Endothelial cell of umbilical vein (primary cell): ENCODE results near the gene MS4A4A. TPM values are rescaled to one million over a fixed set of nuclear protein-coding genes. Genes with fewer than 3 reads are reported as not detected.
A peak's percentile ranks its signal among the peaks of the same experiment; 100 is the strongest.

Experiments used
- BruUV-seq: library from RNA; stranded (reverse); fragments of 400-500 nt; replicated peaks from 2 replicates; lab custom pipeline; 2021; lab: Mats Ljungman, UMichigan
- CTCF ChIA-PET: fragments of 300-600, 350-600 bp; sonication (Branson Sonifier 250); formaldehyde crosslinking; loops from one replicate; lab custom pipeline; 2021; ENCODE audit warnings: antibody characterized with exemption, inconsistent platforms; lab: Charles Lee
- POLR2A ChIA-PET: fragments of 300-600, 350-600 bp; sonication (Branson Sonifier 250); formaldehyde crosslinking; loops from one replicate; lab custom pipeline; 2021; ENCODE audit warnings: antibody characterized with exemption, inconsistent platforms; lab: Charles Lee
- DNase-seq: peaks from one replicate; pipeline ENCODE4 v3.0.0-alpha.2; 2011; ENCODE audit warnings: low read depth, low spot score
- FAIRE-seq: peaks from 2 replicates; lab custom pipeline; 2011; peaks lifted over from hg19 to GRCh38; lab: Jason Lieb, UNC
- H2AFZ ChIP-seq: 2 replicates; pipeline ENCODE4 v1.6.0; 2012; ENCODE audit warnings: low read depth, low read length, control low read depth, inconsistent platforms
- H3K27ac ChIP-seq: 2 replicates; pipeline ENCODE4 v1.5.1; 2011; ENCODE audit warnings: low read depth, mild to moderate bottlenecking, control low read depth, low read length, moderate library complexity; ENCODE audit not compliant: insufficient read depth
- H3K27me3 ChIP-seq, 2 experiments: 2 replicates each; pipeline versions ENCODE4 v1.6.0 to v1.6.1; 2011; ENCODE audit warnings: low read length in 2 of 2, mixed read lengths in 1 of 2; ENCODE audit not compliant: control insufficient read depth in 2 of 2, insufficient read depth in 2 of 2
- H3K36me3 ChIP-seq, 2 experiments: 2 replicates in 1 of 2; 3 replicates in 1 of 2; pipeline ENCODE4 v1.5.1; 2011; ENCODE audit warnings: low read length in 2 of 2, mild to moderate bottlenecking in 1 of 2, moderate library complexity in 1 of 2; ENCODE audit not compliant: control insufficient read depth in 2 of 2, insufficient read depth in 2 of 2; ENCODE audit errors: extremely low read depth in 1 of 2
- H3K4me1 ChIP-seq: 3 replicates; pipeline ENCODE4 v1.5.1; 2011; ENCODE audit warnings: mild to moderate bottlenecking, low read length; ENCODE audit not compliant: control insufficient read depth, insufficient read depth; ENCODE audit errors: extremely low read depth
- H3K4me2 ChIP-seq: 2 replicates; pipeline ENCODE4 v1.6.1; 2011; ENCODE audit warnings: low read length, control low read depth, mixed read lengths; ENCODE audit not compliant: insufficient read depth
- H3K4me3 ChIP-seq, 3 experiments: fragments of 200-600 bp in 1 of 3; sonication (generic), shearing (Covaris generic) in 1 of 3; replicated peaks in 1 of 3; 2 replicates each; pipeline ENCODE4 v1.5.1; 2011 to 2016; ENCODE audit warnings: control low read depth in 3 of 3, low read length in 3 of 3, mild to moderate bottlenecking in 2 of 3, inconsistent platforms in 1 of 3, low read depth in 1 of 3, moderate library complexity in 1 of 3; ENCODE audit not compliant: insufficient read depth in 1 of 3
- H3K79me2 ChIP-seq: 2 replicates; pipeline ENCODE4 v1.6.0; 2012; ENCODE audit warnings: low read length, inconsistent platforms; ENCODE audit not compliant: control insufficient read depth, insufficient read depth
- H3K9ac ChIP-seq: replicated peaks from 2 replicates; pipeline ENCODE3; 2011; ENCODE audit warnings: low read length, control low read depth; ENCODE audit not compliant: insufficient read depth; ENCODE audit errors: extremely low read depth
- H3K9me1 ChIP-seq: replicated peaks from 3 replicates; pipeline ENCODE4 v1.6.0; 2011; ENCODE audit warnings: mild to moderate bottlenecking, low read length; ENCODE audit not compliant: control insufficient read depth, insufficient read depth; ENCODE audit errors: extremely low read depth
- H3K9me3 ChIP-seq: replicated peaks from 2 replicates; pipeline ENCODE4 v1.5.1; 2012; ENCODE audit warnings: low read length, inconsistent platforms; ENCODE audit not compliant: control insufficient read depth, insufficient read depth
- H4K20me1 ChIP-seq: replicated peaks from 2 replicates; pipeline ENCODE3; 2011; ENCODE audit warnings: mild to moderate bottlenecking, low read length; ENCODE audit not compliant: control insufficient read depth, insufficient read depth; ENCODE audit errors: extremely low read depth
- GATA2 ChIP-seq: IDR thresholded peaks from 2 replicates; pipeline ENCODE4 v1.7.0; 2011; ENCODE audit warnings: low read depth, mild to moderate bottlenecking, moderate library complexity, mixed read lengths, low read length; ENCODE audit not compliant: insufficient read length, insufficient read depth
- JUN ChIP-seq: IDR thresholded peaks from 2 replicates; pipeline ENCODE4 v1.6.1; 2011; ENCODE audit warnings: borderline replicate concordance, low read depth; ENCODE audit not compliant: insufficient read length, insufficient read depth
- POLR2A ChIP-seq: IDR thresholded peaks from 2 replicates; pipeline ENCODE4 v1.6.1; 2012; ENCODE audit warnings: low read depth, mild to moderate bottlenecking, control low read depth, low read length
- POLR2AphosphoS5 ChIP-seq: IDR thresholded peaks from 2 replicates; pipeline ENCODE4 v1.6.1; 2012; ENCODE audit warnings: low read depth, mild to moderate bottlenecking, control low read depth, low read length, moderate library complexity; ENCODE audit not compliant: insufficient read depth
- dilution Hi-C: fragments of 300-500 bp; cut with MboI; formaldehyde crosslinking; loops from one replicate; pipeline ENCODE4 v1.15.0; 2019; ENCODE audit warnings: low sequenced_read_pairs; ENCODE audit not compliant: extremely low pct_ligation_motif_present
- intact Hi-C: fragments of 100-400 bp; cut with micrococcal nuclease; formaldehyde crosslinking; loops from one replicate; pipeline ENCODE4 v1.10.0; 2022
- polyA plus RNA-seq, 4 experiments: library from polyadenylated mRNA; depleted of rRNA in 3 of 4; stranded (reverse) in 3 of 4; unstranded in 1 of 4; fragments of >200 nt; gene quantifications; 2 replicates each; pipeline versions ENCODE4 v1.2.1 to v1.2.3, GENCODE V29; 2011 to 2012; ENCODE audit warnings: missing spikeins in 1 of 4
- total RNA-seq: library from RNA; stranded (reverse); gene quantifications from 2 replicates; pipeline ENCODE4 v1.2.3, GENCODE V29; 2021
- TF ChIP-seq, protein P1 (sequence below), 2 donors: IDR thresholded peaks; 1 replicate in 1 of 2; 2 replicates in 1 of 2; pipeline ENCODE4 v1.5.1; 2011; ENCODE audit warnings: low read length in 2 of 2, mild to moderate bottlenecking in 2 of 2, moderate library complexity in 2 of 2, control low read depth in 1 of 2, inconsistent platforms in 1 of 2, low read depth in 1 of 2; ENCODE audit not compliant: insufficient read depth in 1 of 2; ENCODE audit errors: extremely low read depth in 1 of 2

Gene MS4A4A
- total and polyA plus RNA-seq, 2 donors (not counting 3 experiments of a cell fraction or from before 2014, with no cell fraction given), result 0.19 TPM; not detected in 1

DNA sequence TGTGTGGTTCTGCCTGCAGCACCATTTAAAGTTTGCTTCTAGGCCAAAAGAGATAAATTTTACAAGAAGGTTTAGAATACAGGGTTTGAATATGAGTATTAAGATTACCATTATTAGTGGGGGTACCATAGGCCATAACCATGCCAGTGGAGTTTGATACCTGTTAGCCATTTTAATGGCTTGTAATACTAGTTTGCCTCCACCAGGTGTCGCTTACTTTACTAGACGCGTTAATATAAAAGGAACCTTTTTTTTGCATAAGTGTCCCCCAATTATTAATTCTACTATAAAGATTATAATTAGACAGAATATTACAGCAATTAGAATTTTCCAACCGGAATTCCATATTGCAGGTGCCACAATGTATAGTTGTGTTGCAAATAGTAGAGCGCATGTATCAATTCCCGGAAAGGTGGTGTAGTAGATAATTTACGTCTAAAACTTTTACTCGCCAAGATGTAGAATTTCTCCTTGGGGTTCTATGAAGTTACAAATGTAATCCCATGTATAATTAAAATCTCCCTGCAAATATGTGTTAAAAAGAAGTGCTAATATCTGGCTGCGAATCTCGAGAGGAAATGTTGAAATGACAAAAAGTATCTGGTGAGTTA, 62.7 kb downstream of the MS4A4A start:
- no peaks in the 10 kb centered on the region for H4K20me1 ChIP-seq
- H2AFZ ChIP-seq, result no peak overlapping the region
- H3K9me3 ChIP-seq, result no peaks in the 10 kb centered on the region
- no peak overlapping the region for H3K4me3 ChIP-seq
- dilution Hi-C loops, result no loop called here
- no TSS peak for BruUV-seq
- H3K79me2 ChIP-seq, result no peaks in the 10 kb centered on the region
- H3K4me1 ChIP-seq, result no peaks in the 10 kb centered on the region
- CTCF ChIA-PET, result interaction anchor here (0.6 to 8.5 kb wide), 10 partner anchors 9 to 275 kb away, joined by 3 to 85 read pairs (median 15); no protein-coding TSS in a partner anchor
- TF ChIP-seq, protein P1, sequence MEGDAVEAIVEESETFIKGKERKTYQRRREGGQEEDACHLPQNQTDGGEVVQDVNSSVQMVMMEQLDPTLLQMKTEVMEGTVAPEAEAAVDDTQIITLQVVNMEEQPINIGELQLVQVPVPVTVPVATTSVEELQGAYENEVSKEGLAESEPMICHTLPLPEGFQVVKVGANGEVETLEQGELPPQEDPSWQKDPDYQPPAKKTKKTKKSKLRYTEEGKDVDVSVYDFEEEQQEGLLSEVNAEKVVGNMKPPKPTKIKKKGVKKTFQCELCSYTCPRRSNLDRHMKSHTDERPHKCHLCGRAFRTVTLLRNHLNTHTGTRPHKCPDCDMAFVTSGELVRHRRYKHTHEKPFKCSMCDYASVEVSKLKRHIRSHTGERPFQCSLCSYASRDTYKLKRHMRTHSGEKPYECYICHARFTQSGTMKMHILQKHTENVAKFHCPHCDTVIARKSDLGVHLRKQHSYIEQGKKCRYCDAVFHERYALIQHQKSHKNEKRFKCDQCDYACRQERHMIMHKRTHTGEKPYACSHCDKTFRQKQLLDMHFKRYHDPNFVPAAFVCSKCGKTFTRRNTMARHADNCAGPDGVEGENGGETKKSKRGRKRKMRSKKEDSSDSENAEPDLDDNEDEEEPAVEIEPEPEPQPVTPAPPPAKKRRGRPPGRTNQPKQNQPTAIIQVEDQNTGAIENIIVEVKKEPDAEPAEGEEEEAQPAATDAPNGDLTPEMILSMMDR (IDR thresholded peaks at IDR 0.05; ENCODE audit: extremely low read depth in 1 of 2, insufficient read depth in 1 of 2, low read depth in 1 of 2, low read length in 2 of 2), result peak; percentile 41 to 49
- no peak for TF ChIP-seq GATA2
- no peak overlapping the region for H3K4me2 ChIP-seq
- no peak for FAIRE-seq
- H3K9me1 ChIP-seq, result no peaks in the 10 kb centered on the region
- no peak overlapping the region for H3K27ac ChIP-seq
- no peak overlapping the region for H3K9ac ChIP-seq
- POLR2A ChIA-PET, result no interaction called here
- intact Hi-C loops, result loop anchor here (1.0 kb wide), 1 partner anchor 275 kb away; no protein-coding TSS in a partner anchor
- peaks cover 14 to 18% of the 10 kb centered on the region in 2 experiments for H3K27me3 ChIP-seq
- no peaks in the 10 kb centered on the region for H3K36me3 ChIP-seq
- peak; percentile 14 for DNase-seq

GRCh38 chr11:60344146-60344545, 63.7 kb downstream of the MS4A4A start:
- dilution Hi-C loops (no loop called here), intact Hi-C loops (loop anchor here (2.0 kb wide), 1 partner anchor 175 kb away; no protein-coding TSS in a partner anchor)
- Histone ChIP-seq H3K27me3 (peaks cover 19 to 21% of the 10 kb centered on the region in 2 experiments), H4K20me1 (no peaks in the 10 kb centered on the region), H3K4me2 (no peak overlapping the region), H3K9me3 (no peaks in the 10 kb centered on the region), H3K4me3 (no peak overlapping the region), H2AFZ (no peak overlapping the region), H3K9me1 (no peaks in the 10 kb centered on the region), H3K36me3 (no peaks in the 10 kb centered on the region), H3K4me1 (no peaks in the 10 kb centered on the region), H3K27ac (no peak overlapping the region), H3K9ac (no peak overlapping the region), H3K79me2 (no peaks in the 10 kb centered on the region)
- DNase-seq (no peak), FAIRE-seq (no peak)
- TF ChIP-seq, protein P1 (IDR thresholded peaks at IDR 0.05; ENCODE audit: extremely low read depth in 1 of 2, insufficient read depth in 1 of 2, low read depth in 1 of 2, low read length in 2 of 2), result no peak
- TF ChIP-seq JUN (no peak), POLR2A (no peak), GATA2 (no peak), POLR2AphosphoS5 (no peak)
- no TSS peak for BruUV-seq
- ChIA-PET CTCF (interaction anchor here (0.8 to 8.5 kb wide), 9 partner anchors 10 to 275 kb away, joined by 3 to 85 read pairs (median 16); no protein-coding TSS in a partner anchor), POLR2A (no interaction called here)
